HG03060 (cell line): ENCODE data around the gene CELSR1.

Experiments
- ATAC-seq: cut with Tn5 transposase; IDR thresholded peaks from one replicate; pipeline ENCODE4 v1.9.1; 2021; ENCODE audit warnings: low read depth, moderate number of reproducible peaks; ENCODE audit not compliant: unreplicated experiment

Gene CELSR1

DNA sequence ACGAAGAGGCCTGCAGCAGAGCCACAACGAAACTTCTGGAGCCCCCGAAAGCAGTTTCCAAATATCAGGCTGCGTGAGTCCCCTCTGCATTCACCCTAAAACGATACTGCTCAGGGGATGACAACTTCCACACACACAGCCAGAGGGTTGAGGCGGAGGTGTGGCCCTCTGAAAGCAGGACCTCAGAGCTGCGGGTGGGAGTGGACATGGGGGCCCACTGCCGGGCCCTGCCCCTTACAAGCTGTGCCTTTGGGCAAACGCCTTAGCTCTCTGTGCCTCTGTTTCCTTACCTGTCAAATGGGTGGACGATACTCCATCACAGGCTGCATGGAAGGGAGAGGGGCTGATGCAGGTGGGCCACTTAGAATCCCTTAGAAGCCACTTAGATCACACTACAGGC, 148.8 kb downstream of the CELSR1 start:
- ATAC-seq = no peak

DNA sequence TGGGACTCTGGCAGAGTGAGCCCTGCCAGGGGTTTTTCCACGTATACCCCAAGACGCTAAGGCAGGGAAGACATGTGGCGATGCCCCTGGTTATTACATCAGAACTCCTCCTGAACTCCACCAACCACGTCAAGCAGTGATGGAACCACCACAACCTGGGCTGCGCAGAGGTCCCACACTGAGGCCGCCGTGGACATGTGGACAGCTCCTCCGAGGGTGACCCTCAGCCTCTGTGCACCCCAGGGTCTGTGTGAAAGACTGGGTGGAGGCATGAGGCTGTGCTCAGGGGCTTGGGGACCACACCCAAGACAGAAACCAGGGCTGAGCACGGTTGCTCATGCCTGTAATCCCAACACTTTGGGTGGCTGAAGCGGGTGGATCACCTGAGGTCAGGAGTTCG, 149.7 kb downstream of the CELSR1 start:
- no peak for ATAC-seq

DNA sequence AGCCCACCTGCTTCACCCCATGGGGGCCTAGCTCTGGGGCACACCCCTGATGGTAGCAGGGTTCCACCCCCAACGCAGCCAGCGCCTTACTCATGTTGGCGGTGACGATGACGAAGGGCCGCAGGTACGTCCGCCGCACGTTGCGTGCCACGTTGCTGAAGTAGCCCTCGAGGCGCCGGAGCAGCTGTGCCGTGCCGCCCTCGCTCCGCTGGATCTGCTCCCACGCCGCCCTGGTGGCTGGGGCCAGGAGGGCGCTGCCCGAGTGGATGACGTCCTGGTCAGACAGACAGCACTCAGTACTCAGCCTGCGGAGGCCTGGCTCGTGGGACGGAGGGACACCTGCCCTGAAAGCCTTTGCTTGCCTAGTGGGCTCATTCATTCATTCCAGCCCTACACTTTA, 151.1 kb downstream of the CELSR1 start:
- no peak for ATAC-seq

DNA sequence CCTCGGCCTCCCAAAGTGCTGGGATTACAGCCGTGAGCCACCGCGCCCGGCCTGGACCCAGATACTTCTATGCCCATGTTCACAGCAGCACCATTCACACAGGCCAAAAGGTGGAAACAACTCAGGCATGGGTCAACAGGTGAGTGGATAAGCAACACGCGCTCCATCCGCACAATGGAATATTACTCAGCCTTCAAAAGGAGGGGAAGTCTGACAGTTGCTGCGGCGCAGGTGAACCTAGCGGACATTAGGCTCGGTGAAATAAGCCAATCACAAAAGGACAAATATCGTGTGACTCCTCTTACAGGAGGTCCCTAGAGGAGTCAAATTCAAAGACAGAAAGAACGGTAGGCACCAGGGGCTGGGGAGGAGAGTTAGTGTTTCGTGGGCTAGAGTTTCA, 154.9 kb downstream of the CELSR1 start:
- no peak for ATAC-seq

DNA sequence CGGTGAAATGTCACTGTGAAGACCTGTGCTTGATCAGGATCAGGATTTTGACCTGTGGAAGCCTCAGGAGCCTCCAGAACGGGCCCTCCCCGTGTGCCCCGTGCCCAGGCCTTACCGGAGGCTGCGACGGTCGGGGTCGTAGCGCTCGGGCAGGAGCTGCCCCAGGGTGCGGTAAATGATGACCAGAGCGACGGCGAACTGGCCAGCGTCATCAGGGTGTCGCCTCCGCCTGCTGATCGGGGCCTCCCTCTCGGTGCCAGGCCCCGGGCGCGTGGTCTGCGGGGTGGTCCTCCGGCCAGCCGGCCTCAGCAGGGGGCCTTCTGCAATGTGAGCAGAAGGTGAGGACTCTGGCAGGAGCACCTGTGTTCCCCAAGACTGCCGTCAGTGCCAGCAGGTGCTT, 155.7 kb downstream of the CELSR1 start:
- no peak for ATAC-seq

DNA sequence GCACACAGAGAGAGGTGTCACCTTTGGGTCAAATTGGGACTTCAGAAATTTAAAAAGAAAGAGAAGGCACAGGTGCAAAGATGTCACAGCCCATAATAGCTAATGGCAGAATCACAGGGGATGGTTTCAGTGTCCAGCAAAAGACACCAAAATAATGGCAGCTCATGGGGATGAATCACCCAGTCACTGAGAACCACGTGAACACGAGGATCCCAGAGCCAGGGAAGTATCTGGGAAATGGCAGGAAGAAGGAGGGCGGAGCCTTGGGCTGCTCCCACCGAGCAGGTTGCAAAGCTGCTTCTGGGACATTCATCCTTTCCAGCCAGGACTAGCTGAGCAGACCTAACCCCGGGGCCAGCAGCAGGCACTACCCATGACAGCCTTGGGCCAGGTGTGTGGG, 156.3 kb downstream of the CELSR1 start:
- no peak for ATAC-seq

DNA sequence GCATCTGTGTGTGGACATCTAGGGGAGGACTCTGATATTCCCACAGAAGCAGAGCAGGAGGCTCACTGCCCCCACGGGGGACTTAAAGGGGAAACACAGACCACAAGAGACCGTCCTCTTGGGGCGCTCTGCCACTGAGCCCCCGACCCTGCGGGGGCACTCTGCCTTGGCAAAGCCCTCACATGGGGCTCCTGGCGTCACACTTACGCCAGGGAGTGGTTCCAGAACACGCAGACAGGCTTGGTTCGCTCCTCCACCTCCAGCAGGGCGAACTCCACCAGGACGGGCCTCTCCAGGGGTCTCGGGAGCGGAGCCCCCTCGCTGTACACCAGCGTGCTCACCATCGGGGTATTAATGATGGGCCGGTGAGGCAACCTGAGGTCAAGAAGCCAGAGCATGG, 156.8 kb downstream of the CELSR1 start:
- no peak for ATAC-seq

DNA sequence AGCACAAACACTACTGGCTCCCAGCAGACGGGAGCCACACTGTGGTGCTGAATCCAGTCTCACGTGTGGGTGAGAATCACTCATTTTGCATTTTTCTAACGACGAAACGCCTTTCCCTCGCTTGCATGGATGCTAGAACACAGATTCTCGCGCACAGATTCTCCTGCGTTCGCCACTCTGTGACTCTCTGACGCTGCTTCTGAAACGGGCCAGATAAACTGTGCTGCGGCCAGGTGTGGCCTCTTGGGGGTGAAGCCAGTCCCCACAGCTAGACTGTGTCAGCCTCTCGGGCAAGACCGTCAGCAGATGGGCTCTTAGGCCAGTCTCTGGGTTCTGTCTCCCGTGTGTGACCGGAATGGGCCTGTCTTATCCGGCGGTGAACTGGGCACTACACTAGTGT, 157.4 kb downstream of the CELSR1 start:
- ATAC-seq = no peak

DNA sequence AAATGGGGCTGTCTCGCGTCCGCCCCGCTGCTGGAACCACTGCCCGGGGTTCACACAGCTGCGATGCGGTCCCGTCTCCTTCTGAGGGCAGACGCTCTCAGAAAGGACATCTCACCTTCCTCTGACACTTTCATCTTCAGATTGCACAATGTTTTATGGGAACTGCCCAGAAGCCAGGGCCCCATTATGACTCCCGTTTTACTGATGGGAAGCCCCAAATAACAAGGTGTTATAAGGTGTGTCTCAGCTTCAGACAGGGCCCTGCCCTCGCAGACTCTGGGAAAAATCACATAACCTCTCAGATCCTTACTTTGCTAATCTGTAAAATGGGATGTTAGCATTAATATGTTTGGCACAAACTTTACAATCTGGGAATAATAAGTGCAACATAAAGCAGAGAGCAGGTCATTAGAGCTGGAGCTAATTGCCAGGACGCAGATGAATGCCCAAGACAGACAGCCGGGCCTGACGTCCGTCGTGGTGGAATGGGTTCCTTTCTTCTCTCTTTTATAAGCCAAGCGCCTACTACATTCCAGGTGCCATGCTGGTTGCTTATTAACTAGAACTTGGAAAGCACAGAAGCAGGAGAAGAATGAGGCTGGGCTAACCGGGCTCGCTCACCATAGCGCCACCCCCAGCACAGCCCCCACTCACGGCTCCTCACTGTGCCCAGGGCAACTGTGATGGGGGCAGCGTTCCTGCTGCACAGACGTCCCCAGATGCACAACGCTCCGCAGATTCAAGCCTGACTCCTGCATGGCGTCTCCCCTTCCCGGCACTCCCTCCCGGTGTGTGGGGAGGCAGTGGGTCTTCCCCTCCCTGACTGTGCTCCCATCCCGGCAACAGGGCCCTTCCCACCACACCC, 158.1 kb downstream of the CELSR1 start:
- ATAC-seq = no peak

DNA sequence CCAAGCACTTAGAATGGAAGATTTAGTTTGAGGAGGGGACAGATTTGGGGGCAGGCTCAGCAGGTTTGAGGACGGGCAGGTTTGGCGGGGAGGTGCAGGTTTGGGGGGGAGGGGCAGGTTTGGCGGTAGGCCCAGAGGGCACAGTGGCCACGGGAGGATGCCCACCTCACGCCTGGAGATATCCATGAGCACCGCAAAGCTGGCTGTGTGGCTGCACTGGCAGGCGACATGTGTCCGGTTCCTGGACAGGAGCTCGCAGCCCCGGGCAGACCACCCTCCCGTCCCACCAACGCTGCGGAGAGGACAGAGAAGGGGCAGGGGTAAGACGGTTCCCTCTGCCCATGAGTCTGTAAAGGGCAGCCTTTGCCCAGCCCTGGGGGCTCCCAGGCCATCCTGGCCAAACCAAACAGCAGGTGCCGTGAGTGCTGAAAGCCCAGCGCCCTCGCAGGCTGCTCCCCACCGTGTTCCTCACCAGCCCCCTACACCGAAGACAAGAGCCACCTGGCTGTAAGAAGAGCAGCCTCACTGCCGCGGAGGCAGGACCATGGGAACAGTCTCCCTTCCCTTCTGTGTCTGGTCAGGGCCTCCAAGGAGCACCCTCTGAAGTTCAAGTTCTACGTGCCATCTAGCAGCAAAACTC, 158.9 kb downstream of the CELSR1 start:
- no peak for ATAC-seq

DNA sequence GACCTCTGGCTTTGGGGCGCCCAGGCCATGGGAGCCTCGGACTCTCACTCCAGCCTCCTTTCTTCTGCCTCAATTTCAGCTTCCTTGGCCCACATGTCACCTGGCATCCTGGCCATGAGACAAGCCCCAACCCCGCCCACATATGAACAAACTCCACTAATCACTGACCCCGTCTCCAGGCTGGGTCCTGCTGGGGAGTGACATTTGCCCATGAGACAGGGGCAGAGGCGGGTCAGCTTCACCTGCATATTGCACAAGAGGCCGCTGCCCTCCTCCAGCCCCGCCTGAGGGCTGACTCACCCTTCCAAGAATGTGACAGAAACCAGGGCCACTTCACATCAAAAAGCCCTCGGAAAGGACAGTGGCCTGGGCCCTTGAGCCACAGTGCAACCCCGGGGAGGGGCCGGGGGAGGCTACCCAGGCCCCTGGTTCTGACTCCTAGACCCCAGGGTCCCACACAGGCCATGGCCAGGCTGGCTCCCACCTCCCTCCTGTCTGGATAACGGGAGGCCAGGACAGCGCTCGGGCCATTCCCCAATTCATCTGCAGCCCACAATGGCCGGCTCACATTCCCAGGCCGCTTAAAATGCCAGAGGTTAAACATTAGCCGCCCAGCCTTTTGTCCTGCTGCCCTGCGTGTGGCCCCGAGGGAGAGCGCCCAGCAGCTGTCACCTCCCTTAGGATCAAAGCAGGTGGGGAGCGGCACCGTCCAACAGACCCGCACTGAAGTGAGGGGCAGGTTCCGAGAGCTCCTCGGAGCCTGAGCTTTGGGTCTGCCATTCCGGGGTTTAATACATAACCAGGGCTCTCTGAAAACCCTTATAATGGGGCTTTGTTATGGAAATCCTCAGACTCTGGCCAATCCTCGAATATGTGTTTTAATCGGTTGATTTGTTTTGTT, 159.6 kb downstream of the CELSR1 start:
- no peak for ATAC-seq

DNA sequence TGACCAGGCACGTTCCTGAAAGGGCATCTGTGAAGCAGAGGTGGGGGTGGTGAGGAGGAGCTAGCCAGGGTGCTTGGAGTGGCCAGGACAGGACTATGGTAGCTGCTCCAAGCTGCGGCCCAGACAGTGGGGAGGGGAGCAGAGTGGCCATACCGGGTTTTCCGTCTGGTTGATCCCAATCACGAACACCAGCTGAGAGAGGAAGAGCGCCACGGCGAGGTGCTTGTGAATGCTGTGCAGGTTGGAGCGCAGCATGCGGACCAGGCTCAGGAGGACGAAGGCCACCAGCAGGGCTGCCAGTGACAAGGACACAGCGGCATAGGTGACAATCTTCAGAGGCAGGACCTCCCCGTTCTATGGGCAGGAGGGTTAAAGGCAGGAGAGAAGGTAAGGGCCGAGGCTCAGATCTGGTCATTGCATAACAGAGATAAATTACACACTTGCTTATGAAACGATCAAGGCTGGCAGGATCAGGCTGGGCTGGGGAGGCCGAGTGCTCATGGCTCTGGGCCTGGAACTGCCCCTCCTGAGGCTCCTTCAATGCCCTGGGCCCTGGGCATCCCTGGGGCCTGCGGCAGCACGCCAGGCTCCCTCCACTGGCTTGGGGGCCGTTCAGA, 160.4 kb downstream of the CELSR1 start:
- no peak for ATAC-seq

DNA sequence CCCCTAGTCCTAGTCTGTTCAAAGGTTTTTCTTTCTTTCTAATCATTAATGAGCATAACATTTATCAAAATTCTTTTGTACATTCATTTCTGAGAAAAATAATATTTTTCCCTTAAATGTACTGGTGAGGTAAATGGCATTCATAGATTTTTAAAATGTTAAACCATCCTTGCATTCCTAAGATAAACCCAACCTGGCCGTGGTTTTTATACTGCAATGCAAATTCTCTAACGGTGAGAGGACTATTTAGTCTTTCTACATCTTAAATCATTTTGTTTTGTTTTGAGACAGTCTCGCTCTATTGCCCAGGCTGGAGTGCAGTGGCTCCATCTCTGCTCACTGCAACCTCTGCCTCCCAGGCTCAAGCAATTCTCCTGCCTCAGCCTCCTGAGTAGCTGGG, 161.3 kb downstream of the CELSR1 start:
- no peak for ATAC-seq

DNA sequence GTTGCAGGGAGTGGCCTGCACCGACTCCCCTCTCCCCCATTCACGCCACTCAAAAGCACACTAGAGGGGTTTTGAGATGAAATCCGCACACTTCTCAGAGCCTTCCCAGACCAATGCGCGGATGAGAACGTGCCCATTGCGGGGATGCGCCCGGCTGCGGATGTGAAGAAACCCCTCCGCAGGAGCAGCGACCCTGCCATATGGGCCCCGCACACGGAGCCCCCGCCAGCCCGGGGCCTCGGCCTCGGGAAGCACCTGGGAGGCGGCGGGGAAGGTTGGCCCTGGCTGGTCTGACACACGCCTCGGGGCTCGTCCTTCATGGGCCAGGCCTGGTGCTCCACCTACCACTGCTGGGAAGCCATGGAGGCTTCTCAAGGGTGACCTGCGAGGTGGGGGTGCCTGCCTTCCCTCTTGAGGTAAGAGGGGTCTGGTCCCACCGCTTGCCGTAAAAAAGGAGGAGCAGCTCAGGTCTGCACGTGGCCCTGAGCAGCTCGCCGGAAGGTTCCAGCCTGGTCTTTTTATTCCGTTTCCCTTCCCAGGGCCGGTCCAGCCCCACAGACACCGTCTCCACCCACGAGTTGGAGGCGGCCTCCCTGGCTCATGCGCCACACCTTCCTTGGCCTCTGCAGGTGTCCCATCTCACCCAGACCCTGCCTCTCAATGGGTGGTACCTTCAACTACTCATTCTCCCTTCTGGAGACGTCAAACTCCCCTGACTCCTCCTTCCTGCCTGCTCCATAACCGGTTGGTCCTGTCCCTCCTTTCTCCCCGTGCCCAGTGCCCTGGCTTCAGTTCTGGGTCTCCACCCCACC, 162.6 kb downstream of the CELSR1 start:
- ATAC-seq = no peak

DNA sequence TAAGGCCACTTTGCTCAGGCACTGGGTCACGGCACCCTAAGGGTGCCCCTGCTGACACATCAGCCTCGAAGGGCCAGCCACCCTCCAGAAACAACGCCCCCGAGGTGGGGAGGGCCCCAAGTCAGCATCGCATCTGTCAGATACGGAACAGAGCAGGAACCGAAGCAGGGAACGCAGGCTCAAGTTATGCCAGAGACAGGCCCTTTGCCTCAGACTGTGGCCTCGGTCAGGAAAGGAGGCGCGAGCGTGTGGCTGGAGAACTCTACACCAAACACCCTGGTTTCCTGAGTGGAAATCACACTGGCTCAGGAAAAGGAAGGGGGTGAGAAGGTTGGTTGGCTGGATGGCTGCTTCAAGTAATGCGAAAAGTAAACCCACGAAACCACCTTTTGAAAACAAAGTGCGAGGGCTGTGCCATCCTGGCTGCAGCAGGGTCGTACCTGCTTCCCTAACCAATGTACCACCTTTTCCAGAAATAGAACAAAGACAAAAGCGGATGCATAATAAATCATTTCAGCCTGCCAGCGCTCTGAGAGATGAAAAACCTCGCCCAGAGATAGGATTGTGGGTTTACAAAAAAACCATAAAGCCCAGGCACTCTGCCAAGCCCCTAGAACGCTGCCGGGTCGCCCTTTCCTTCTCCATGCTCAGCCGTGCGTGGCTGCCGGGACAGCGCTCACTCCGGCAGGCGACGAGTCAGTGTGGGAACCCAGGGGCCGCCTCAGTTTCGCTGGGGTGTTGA, 163.3 kb downstream of the CELSR1 start:
- ATAC-seq = no peak

DNA sequence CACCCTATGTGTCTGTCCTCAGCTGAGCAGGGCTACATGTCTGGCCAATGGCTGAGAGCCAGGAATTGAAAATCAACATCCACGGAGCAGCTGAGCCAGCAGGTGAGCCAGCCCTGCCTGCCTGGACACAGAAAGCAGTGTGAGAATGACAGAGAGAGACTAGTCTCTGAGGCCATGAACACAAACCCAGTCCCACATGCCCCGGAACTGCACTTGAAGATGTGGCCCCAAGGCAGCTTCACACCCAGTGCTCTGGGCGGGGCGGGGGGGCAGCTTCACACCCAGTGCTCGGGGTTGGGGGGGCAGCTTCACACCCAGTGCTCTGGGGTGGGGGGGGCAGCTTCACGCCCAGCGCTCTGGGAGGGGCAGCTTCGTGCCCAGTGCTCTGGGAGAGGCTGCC, 164.3 kb downstream of the CELSR1 start:
- no peak for ATAC-seq

DNA sequence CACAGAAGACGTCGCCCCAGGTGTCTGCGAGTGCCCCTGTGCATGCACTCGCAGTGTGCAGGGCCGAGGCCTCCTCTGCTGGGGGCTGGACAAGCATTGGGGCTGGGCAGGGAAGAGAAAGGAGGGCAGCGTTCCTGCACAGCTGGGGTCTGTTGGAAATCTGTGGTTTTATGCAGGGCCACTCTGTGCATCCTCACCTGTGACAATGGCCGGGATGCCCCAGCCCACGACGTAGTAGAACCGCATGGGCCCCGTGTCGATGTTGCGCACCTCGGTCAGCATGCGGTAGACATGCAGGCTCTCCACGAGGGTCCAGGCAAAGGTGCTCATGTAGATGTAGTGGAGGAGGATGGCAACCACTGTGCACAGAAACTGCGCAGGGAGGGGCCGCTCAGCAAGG, 164.7 kb downstream of the CELSR1 start:
- ATAC-seq = no peak

DNA sequence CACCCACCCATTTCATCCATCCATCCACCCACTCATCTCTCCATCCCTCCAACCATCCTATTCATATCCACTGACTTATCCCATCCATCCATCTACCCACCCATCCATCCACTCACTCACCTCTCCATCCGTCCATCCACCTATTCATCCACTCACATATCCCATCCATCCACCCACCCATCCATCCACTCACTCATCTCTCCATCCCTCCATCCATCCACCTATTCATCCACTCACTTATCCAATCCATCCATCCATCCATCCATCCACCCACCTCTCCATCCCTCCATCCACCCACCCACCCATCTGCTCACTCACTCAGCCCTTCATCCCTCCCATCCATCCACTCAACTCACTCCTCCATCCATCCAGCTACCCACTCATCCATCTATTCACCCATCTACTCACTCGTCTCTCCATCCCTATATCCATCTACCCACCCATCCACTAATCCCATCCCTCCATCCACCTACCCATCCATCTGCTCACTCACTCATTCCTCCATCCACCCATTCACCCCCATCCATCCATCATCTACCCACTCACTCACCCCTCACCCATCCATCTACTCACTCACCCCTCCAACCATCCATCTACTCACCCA, 165.7 kb downstream of the CELSR1 start:
- no peak for ATAC-seq
